IPS DF 6.9 (cell line): ENCODE measurements around the gene GOLGA6L7.
"Not testable (repeated sequence)": the region's sequence is repeated elsewhere in the genome, so short reads cannot be mapped to it uniquely, and the experiment has no call there.

Experiments used
- DNase-seq: peaks from one replicate; pipeline ENCODE4 v3.0.0-alpha.2; 2013; ENCODE audit warnings: low read depth, low spot score
- H3K27ac ChIP-seq: one replicate; pipeline ENCODE4 v1.5.1; 2013; ENCODE audit warnings: low read length, control low read depth
- H3K27me3 ChIP-seq: 2 replicates; pipeline ENCODE4 v1.6.1; 2013; ENCODE audit warnings: mild to moderate bottlenecking, low read length; ENCODE audit not compliant: control insufficient read depth, insufficient read depth
- H3K36me3 ChIP-seq: 2 replicates; pipeline ENCODE4 v1.6.1; 2013; ENCODE audit warnings: low read length; ENCODE audit not compliant: control insufficient read depth, insufficient read depth
- H3K4me1 ChIP-seq: 2 replicates; pipeline ENCODE4 v1.6.1; 2013; ENCODE audit warnings: low read length; ENCODE audit not compliant: control insufficient read depth, insufficient read depth
- H3K4me3 ChIP-seq: 2 replicates; pipeline ENCODE4 v1.5.1; 2013; ENCODE audit warnings: mild to moderate bottlenecking, low read length
- H3K9me3 ChIP-seq: 2 replicates; pipeline ENCODE4 v1.6.1; 2013; ENCODE audit warnings: low read length, inconsistent platforms; ENCODE audit not compliant: control insufficient read depth, insufficient read depth
- WGBS: extraction: QIAGEN DNeasy Blood & Tissue Kit; methylation state at CpG from one replicate; pipeline ENCODE4 v1.1.7; 2013; ENCODE audit warnings: mixed read lengths, missing lambda C conversion rate; ENCODE audit not compliant: insufficient read length, insufficient coverage; 5-methylcytosine and 5-hydroxymethylcytosine counted together

Gene GOLGA6L7

GRCh38 chr15:28890291-28890690, 41.8 kb upstream of the GOLGA6L7 start:
- H3K4me3 ChIP-seq, H3K36me3 ChIP-seq, H3K9me3 ChIP-seq, DNase-seq, H3K27me3 ChIP-seq, H3K4me1 ChIP-seq, H3K27ac ChIP-seq: not testable (repeated sequence)
- WGBS: no CpG with 5 or more reads among the region's 4 CpGs

- DNase-seq, H3K36me3 ChIP-seq, H3K9me3 ChIP-seq, H3K27me3 ChIP-seq, H3K4me1 ChIP-seq, H3K4me3 ChIP-seq, H3K27ac ChIP-seq: not testable (repeated sequence)
- WGBS: no CpG with 5 or more reads among the region's 6 CpGs
Observed at GRCh38 chr15:28889871-28890270, 41.4 kb upstream of the GOLGA6L7 start.

GRCh38 chr15:28889346-28889745, 40.9 kb upstream of the GOLGA6L7 start:
- H3K27ac ChIP-seq: no peak overlapping the region
- no CpG with 5 or more reads among the region's 3 CpGs for WGBS
- DNase-seq: no peak
- no peaks in the 10 kb centered on the region for H3K9me3 ChIP-seq
- H3K4me3 ChIP-seq: no peak overlapping the region
- peaks cover 4% of the 10 kb centered on the region; the same call in 1 of the 2 replicates for H3K4me1 ChIP-seq
- H3K36me3 ChIP-seq: no peaks in the 10 kb centered on the region; the same call in 1 of the 2 replicates
- peaks cover 11% of the 10 kb centered on the region; the same call in 1 of the 2 replicates for H3K27me3 ChIP-seq

GRCh38 chr15:28888900-28889299, 40.5 kb upstream of the GOLGA6L7 start:
- WGBS: no CpG with 5 or more reads among the region's 10 CpGs
- no peaks in the 10 kb centered on the region; the same call in 1 of the 2 replicates for H3K36me3 ChIP-seq
- no peaks in the 10 kb centered on the region for H3K9me3 ChIP-seq
- H3K4me3 ChIP-seq: no peak overlapping the region
- H3K4me1 ChIP-seq: peaks cover 4% of the 10 kb centered on the region; the same call in 1 of the 2 replicates
- no peak overlapping the region for H3K27ac ChIP-seq
- DNase-seq: no peak
- peaks cover 11% of the 10 kb centered on the region; the same call in 1 of the 2 replicates for H3K27me3 ChIP-seq

- H3K4me1 ChIP-seq: peaks cover 4% of the 10 kb centered on the region; the same call in 1 of the 2 replicates
- H3K9me3 ChIP-seq: no peaks in the 10 kb centered on the region
- no peak overlapping the region for H3K27ac ChIP-seq
- DNase-seq: no peak
- H3K27me3 ChIP-seq: peaks cover 11% of the 10 kb centered on the region; the same call in 1 of the 2 replicates
- H3K36me3 ChIP-seq: no peaks in the 10 kb centered on the region; the same call in 1 of the 2 replicates
- no peak overlapping the region for H3K4me3 ChIP-seq
- WGBS: no CpG with 5 or more reads among the region's 18 CpGs
Observed at GRCh38 chr15:28888302-28888894, 40.0 kb upstream of the GOLGA6L7 start.

GRCh38 chr15:28887339-28888174, 39.1 kb upstream of the GOLGA6L7 start:
- no peak overlapping the region for H3K4me3 ChIP-seq
- no CpG with 5 or more reads among the region's 17 CpGs for WGBS
- no peaks in the 10 kb centered on the region for H3K9me3 ChIP-seq
- no peak for DNase-seq
- H3K36me3 ChIP-seq: no peaks in the 10 kb centered on the region; the same call in 1 of the 2 replicates
- peaks cover 11% of the 10 kb centered on the region; the same call in 1 of the 2 replicates for H3K27me3 ChIP-seq
- H3K4me1 ChIP-seq: peaks cover 4% of the 10 kb centered on the region; the same call in 1 of the 2 replicates
- H3K27ac ChIP-seq: no peak overlapping the region

- peaks cover 11% of the 10 kb centered on the region; the same call in 1 of the 2 replicates for H3K27me3 ChIP-seq
- peak overlapping the region; percentile 58; the same call in 1 of the 2 replicates for H3K4me3 ChIP-seq
- H3K27ac ChIP-seq: no peak overlapping the region
- no CpG with 5 or more reads among the region's 61 CpGs for WGBS
- H3K9me3 ChIP-seq: no peaks in the 10 kb centered on the region
- peaks cover 4% of the 10 kb centered on the region; the same call in 1 of the 2 replicates for H3K4me1 ChIP-seq
- DNase-seq: no peak
- no peaks in the 10 kb centered on the region; the same call in 1 of the 2 replicates for H3K36me3 ChIP-seq
Observed at GRCh38 chr15:28886431-28887338, 38.2 kb upstream of the GOLGA6L7 start.

GRCh38 chr15:28885630-28886430, 37.4 kb upstream of the GOLGA6L7 start, which contains the start of gene APBA2:
Gene APBA2, plus strand, starts transcription at chr15:28885974. Its CDS starts 167,911 bp downstream, at chr15:29053885.
- WGBS: no CpG with 5 or more reads among the region's 109 CpGs
- H3K27ac ChIP-seq: no peak within 1 kb of the TSS
- no peak for DNase-seq

GRCh38 chr15:28885128-28885629, 36.7 kb upstream of the GOLGA6L7 start:
- H3K9me3 ChIP-seq: no peaks in the 10 kb centered on the region
- H3K27me3 ChIP-seq: peaks cover 11% of the 10 kb centered on the region; the same call in 1 of the 2 replicates
- H3K27ac ChIP-seq: no peak overlapping the region
- no peak for DNase-seq
- no CpG with 5 or more reads among the region's 31 CpGs for WGBS
- H3K4me1 ChIP-seq: peaks cover 4% of the 10 kb centered on the region; the same call in 1 of the 2 replicates
- peak overlapping the region; percentile 58; the same call in 1 of the 2 replicates for H3K4me3 ChIP-seq
- no peaks in the 10 kb centered on the region; the same call in 1 of the 2 replicates for H3K36me3 ChIP-seq

More at GRCh38 chr15:28885630-28886430, 37.4 kb upstream of the GOLGA6L7 start, which contains the start of gene APBA2:
- peak within 1 kb of the TSS; percentile 58; the same call in 1 of the 2 replicates for H3K4me3 ChIP-seq
- peaks cover 11% of the 10 kb centered on the region; the same call in 1 of the 2 replicates for H3K27me3 ChIP-seq
- H3K36me3 ChIP-seq: no peaks in the 10 kb centered on the region; the same call in 1 of the 2 replicates
- H3K9me3 ChIP-seq: no peaks in the 10 kb centered on the region
- H3K4me1 ChIP-seq: peaks cover 4% of the 10 kb centered on the region; the same call in 1 of the 2 replicates
